H9 (cell line): Measurements from ENCODE around the gene SETD7. TPM values are rescaled to one million over a fixed set of nuclear protein-coding genes. Genes with fewer than 3 reads are reported as not detected.

ENCODE experiments used
- DNase-seq: peaks from one replicate; pipeline ENCODE4 v3.0.0-alpha.2; 2017
- H2AFZ ChIP-seq: one replicate; pipeline ENCODE4 v1.6.1; 2013; ENCODE audit warnings: mild to moderate bottlenecking, low read length, control low read depth, moderate library complexity
- H2AK5ac ChIP-seq: 2 replicates; pipeline ENCODE4 v1.6.1; 2013; ENCODE audit warnings: low read length, control low read depth, mixed read lengths; ENCODE audit not compliant: insufficient read length
- H2BK120ac ChIP-seq: one replicate; pipeline ENCODE4 v1.6.1; 2013; ENCODE audit warnings: low read depth, mild to moderate bottlenecking, low read length, control low read depth, inconsistent platforms; ENCODE audit not compliant: poor library complexity, severe bottlenecking
- H2BK12ac ChIP-seq: 2 replicates; pipeline ENCODE4 v1.6.1; 2013; ENCODE audit warnings: low read length, control low read depth, mixed read lengths, low read depth; ENCODE audit not compliant: insufficient read length
- H2BK15ac ChIP-seq: 2 replicates; pipeline ENCODE4 v1.6.1; 2013; ENCODE audit warnings: low read depth, low read length, control low read depth
- H2BK20ac ChIP-seq: one replicate; pipeline ENCODE4 v1.6.1; 2013; ENCODE audit warnings: low read depth, mild to moderate bottlenecking, low read length, control low read depth, inconsistent platforms; ENCODE audit not compliant: poor library complexity, severe bottlenecking
- H2BK5ac ChIP-seq: 2 replicates; pipeline ENCODE4 v1.6.1; 2013; ENCODE audit warnings: low read length, control low read depth, mixed read lengths; ENCODE audit not compliant: insufficient read length
- H3K14ac ChIP-seq: 2 replicates; pipeline ENCODE4 v1.6.1; 2013; ENCODE audit warnings: low read length, control low read depth; ENCODE audit not compliant: insufficient read depth
- H3K18ac ChIP-seq: 2 replicates; pipeline ENCODE4 v1.6.1; 2013; ENCODE audit warnings: low read depth, mild to moderate bottlenecking, mixed read lengths, low read length, control low read depth; ENCODE audit not compliant: insufficient read length
- H3K23ac ChIP-seq: 2 replicates; pipeline ENCODE4 v1.6.1; 2013; ENCODE audit warnings: low read length, control low read depth, mixed read lengths, low read depth; ENCODE audit not compliant: insufficient read length
- H3K23me2 ChIP-seq: 2 replicates; pipeline ENCODE4 v1.6.1; 2013; ENCODE audit warnings: low read depth, mild to moderate bottlenecking, mixed read lengths, low read length, control low read depth; ENCODE audit not compliant: insufficient read length, poor library complexity, severe bottlenecking
- H3K27ac ChIP-seq: 2 replicates; pipeline ENCODE4 v1.5.1; 2013; ENCODE audit warnings: low read length, control low read depth, mixed read lengths, low read depth; ENCODE audit not compliant: insufficient read length
- H3K27me3 ChIP-seq: 2 replicates; pipeline ENCODE4 v1.6.1; 2013; ENCODE audit warnings: low read length, control low read depth, inconsistent platforms; ENCODE audit not compliant: insufficient read depth
- H3K4ac ChIP-seq: 2 replicates; pipeline ENCODE4 v1.6.1; 2013; ENCODE audit warnings: low read depth, mild to moderate bottlenecking, control low read depth, inconsistent platforms, low read length, moderate library complexity
- H3K4me1 ChIP-seq: 2 replicates; pipeline ENCODE4 v1.6.1; 2013; ENCODE audit warnings: low read length, control low read depth, inconsistent platforms; ENCODE audit not compliant: insufficient read depth
- H3K4me2 ChIP-seq: 2 replicates; pipeline ENCODE4 v1.6.1; 2013; ENCODE audit warnings: low read length, control low read depth, mixed read lengths; ENCODE audit not compliant: insufficient read length, insufficient read depth
- H3K56ac ChIP-seq: 2 replicates; pipeline ENCODE4 v1.6.1; 2013; ENCODE audit warnings: low read depth, mild to moderate bottlenecking, mixed read lengths, low read length, control low read depth; ENCODE audit not compliant: insufficient read length
- H3K79me1 ChIP-seq: 2 replicates; pipeline ENCODE4 v1.6.1; 2013; ENCODE audit warnings: low read depth, mild to moderate bottlenecking, moderate library complexity, low read length, control low read depth, inconsistent platforms; ENCODE audit not compliant: insufficient read depth, poor library complexity, severe bottlenecking
- H3K79me2 ChIP-seq: 2 replicates; pipeline ENCODE4 v1.6.1; 2013; ENCODE audit warnings: low read length, control low read depth, inconsistent platforms; ENCODE audit not compliant: insufficient read depth
- H3K9ac ChIP-seq: 2 replicates; pipeline ENCODE4 v1.6.1; 2013; ENCODE audit warnings: low read length, control low read depth, mixed read lengths; ENCODE audit not compliant: insufficient read length; ENCODE audit errors: extremely low read depth
- H3K9me3 ChIP-seq: one replicate; pipeline ENCODE4 v1.6.1; 2013; ENCODE audit warnings: low read depth, low read length, inconsistent platforms; ENCODE audit not compliant: control insufficient read depth
- H3T11ph ChIP-seq: one replicate; pipeline ENCODE4 v1.6.1; 2013; ENCODE audit warnings: mild to moderate bottlenecking, low read length, control low read depth, inconsistent platforms
- H4K20me1 ChIP-seq: one replicate; pipeline ENCODE4 v1.6.1; 2013; ENCODE audit not compliant: control insufficient read depth, insufficient read length, insufficient read depth
- H4K5ac ChIP-seq: 2 replicates; pipeline ENCODE4 v1.6.1; 2013; ENCODE audit warnings: low read depth, mild to moderate bottlenecking, mixed read lengths, low read length, control low read depth; ENCODE audit not compliant: insufficient read length
- H4K8ac ChIP-seq: replicated peaks from 2 replicates; pipeline ENCODE4 v1.6.1; 2013; ENCODE audit warnings: low read length, control low read depth, mixed read lengths, low read depth; ENCODE audit not compliant: insufficient read length
- H4K91ac ChIP-seq: 2 replicates; pipeline ENCODE4 v1.6.1; 2013; ENCODE audit warnings: low read depth, mild to moderate bottlenecking, moderate library complexity, mixed read lengths, low read length, control low read depth; ENCODE audit not compliant: insufficient read length
- H3K27ac Mint-ChIP-seq, 3 experiments: 2 replicates in 2 of 3; 3 replicates in 1 of 3; pipeline ENCODE4 v1.8.0; 2020 to 2021; ENCODE audit warnings: mixed read lengths in 3 of 3, mild to moderate bottlenecking in 1 of 3, moderate library complexity in 1 of 3
- H3K27me3 Mint-ChIP-seq: 2 replicates; pipeline ENCODE4 v1.8.0; 2021; ENCODE audit warnings: low read depth, mild to moderate bottlenecking, moderate library complexity, mixed read lengths
- H3K36me3 Mint-ChIP-seq, 3 experiments: 2 replicates in 2 of 3; 3 replicates in 1 of 3; pipeline ENCODE4 v1.8.0; 2020 to 2021; ENCODE audit warnings: low read depth in 3 of 3, mixed read lengths in 3 of 3; ENCODE audit not compliant: insufficient read depth in 1 of 3
- H3K4me1 Mint-ChIP-seq, 2 experiments: 2 replicates each; pipeline ENCODE4 v1.8.0; 2020; ENCODE audit warnings: mixed read lengths in 2 of 2
- H3K4me3 Mint-ChIP-seq, 2 experiments: 2 replicates in 1 of 2; 3 replicates in 1 of 2; pipeline ENCODE4 v1.8.0; 2020 to 2021; ENCODE audit warnings: mild to moderate bottlenecking in 2 of 2, mixed read lengths in 2 of 2, moderate library complexity in 1 of 2
- H3K9me3 Mint-ChIP-seq, 2 experiments: 2 replicates in 1 of 2; 3 replicates in 1 of 2; pipeline ENCODE4 v1.8.0; 2020; ENCODE audit warnings: mild to moderate bottlenecking in 2 of 2, mixed read lengths in 2 of 2, moderate library complexity in 1 of 2
- WGBS: extraction: QIAGEN DNeasy Blood & Tissue Kit; methylation state at CpG from one replicate; pipeline ENCODE4 v1.1.7; 2013; ENCODE audit warnings: missing lambda C conversion rate, low lambda C conversion rate, mixed read lengths; ENCODE audit not compliant: insufficient read length; ENCODE audit errors: extremely low coverage; 5-methylcytosine and 5-hydroxymethylcytosine counted together
- total RNA-seq: library from RNA; stranded (reverse); gene quantifications from 2 replicates; pipeline ENCODE4 v1.2.1, GENCODE V29; 2021
- TF ChIP-seq, protein P1 (sequence below): fragments of 200-600 bp; sonication (generic); conservative IDR thresholded peaks from 3 replicates; pipeline ENCODE4 v1.8.0; 2021; ENCODE audit warnings: antibody characterized with exemption, mild to moderate bottlenecking

Gene SETD7
- total RNA-seq, 1 experiment from 2014 or later: 1.5 TPM

GRCh38 chr4:139559089-139559479 is 3.1 kb upstream of the SETD7 start:
- Histone ChIP-seq H4K5ac (no peak overlapping the region), H2BK20ac (no peak overlapping the region), H3K9ac (no peak overlapping the region), H3K23me2 (peaks cover 19% of the 10 kb centered on the region), H3T11ph (no peak overlapping the region), H4K91ac (no peak overlapping the region), H2AK5ac (no peak overlapping the region), H3K79me1 (no peaks in the 10 kb centered on the region), H3K4ac (no peak overlapping the region), H3K14ac (no peak overlapping the region), H3K18ac (no peak overlapping the region), H2BK5ac (no peak overlapping the region), H3K56ac (no peak overlapping the region), H3K23ac (no peak overlapping the region), H3K4me1 (peaks cover 5% of the 10 kb centered on the region), H3K27me3 (peaks cover 25% of the 10 kb centered on the region), H4K8ac (no peak overlapping the region), H3K27ac (no peak overlapping the region), H3K79me2 (no peaks in the 10 kb centered on the region), H2BK15ac (no peak overlapping the region), H4K20me1 (no peaks in the 10 kb centered on the region), H2AFZ (no peak overlapping the region), H3K9me3 (no peaks in the 10 kb centered on the region), H2BK120ac (no peak overlapping the region), H3K4me2 (no peak overlapping the region), H2BK12ac (no peak overlapping the region)
- Mint-ChIP-seq H3K4me1 (peaks cover 24 to 34% of the 10 kb centered on the region in 2 experiments), H3K9me3 (peaks cover 0 to 3% of the 10 kb centered on the region in 2 experiments; a peak in 2 of 5 replicates), H3K4me3 (no peak overlapping the region), H3K27ac (no peak overlapping the region), H3K27me3 (peaks cover 92% of the 10 kb centered on the region), H3K36me3 (no peaks in the 10 kb centered on the region; a peak in 2 of 7 replicates)
- TF ChIP-seq, protein P1, sequence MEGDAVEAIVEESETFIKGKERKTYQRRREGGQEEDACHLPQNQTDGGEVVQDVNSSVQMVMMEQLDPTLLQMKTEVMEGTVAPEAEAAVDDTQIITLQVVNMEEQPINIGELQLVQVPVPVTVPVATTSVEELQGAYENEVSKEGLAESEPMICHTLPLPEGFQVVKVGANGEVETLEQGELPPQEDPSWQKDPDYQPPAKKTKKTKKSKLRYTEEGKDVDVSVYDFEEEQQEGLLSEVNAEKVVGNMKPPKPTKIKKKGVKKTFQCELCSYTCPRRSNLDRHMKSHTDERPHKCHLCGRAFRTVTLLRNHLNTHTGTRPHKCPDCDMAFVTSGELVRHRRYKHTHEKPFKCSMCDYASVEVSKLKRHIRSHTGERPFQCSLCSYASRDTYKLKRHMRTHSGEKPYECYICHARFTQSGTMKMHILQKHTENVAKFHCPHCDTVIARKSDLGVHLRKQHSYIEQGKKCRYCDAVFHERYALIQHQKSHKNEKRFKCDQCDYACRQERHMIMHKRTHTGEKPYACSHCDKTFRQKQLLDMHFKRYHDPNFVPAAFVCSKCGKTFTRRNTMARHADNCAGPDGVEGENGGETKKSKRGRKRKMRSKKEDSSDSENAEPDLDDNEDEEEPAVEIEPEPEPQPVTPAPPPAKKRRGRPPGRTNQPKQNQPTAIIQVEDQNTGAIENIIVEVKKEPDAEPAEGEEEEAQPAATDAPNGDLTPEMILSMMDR: no peak
- no peak for DNase-seq
- no CpG with 5 or more reads among the region's 5 CpGs for WGBS
